HepG2 (cell line): ENCODE data around the gene KANSL1L. TPM values are rescaled to one million over a fixed set of nuclear protein-coding genes. Genes with fewer than 3 reads are reported as not detected.

Experiments
- BATF2 ChIP-seq: sonication (generic); formaldehyde crosslinking; IDR thresholded peaks from 2 replicates; pipeline ENCODE4 v1.8.0; 2022; ENCODE audit warnings: mild to moderate bottlenecking, missing genetic modification reagents, moderate library complexity
- DZIP1 ChIP-seq: sonication (generic); formaldehyde crosslinking; IDR thresholded peaks from 2 replicates; pipeline ENCODE4 v1.5.0; 2020; ENCODE audit warnings: mild to moderate bottlenecking, missing genetic modification reagents
- HOXA3 ChIP-seq: sonication (generic); formaldehyde crosslinking; IDR thresholded peaks from 2 replicates; pipeline ENCODE4 v1.5.0; 2020; ENCODE audit warnings: missing genetic modification reagents
- KDM5A ChIP-seq: fragments of 200-600 bp; sonication (generic); IDR thresholded peaks from 2 replicates; pipeline ENCODE4 v1.7.0; 2018; ENCODE audit warnings: antibody characterized with exemption, mild to moderate bottlenecking, low read length, borderline replicate concordance
- KLF16 ChIP-seq, 2 experiments: sonication (generic) in 1 of 2; formaldehyde crosslinking in 1 of 2; IDR thresholded peaks; 2 replicates each; pipeline versions ENCODE4 v1.6.1 to v1.8.0; 2016 to 2023; ENCODE audit warnings: missing genetic modification reagents in 2 of 2, missing compliant biosample characterization in 1 of 2
- ZNF432 ChIP-seq: sonication (generic); formaldehyde crosslinking; IDR thresholded peaks from 2 replicates; pipeline ENCODE4 v1.5.0; 2020; ENCODE audit warnings: missing genetic modification reagents, mild to moderate bottlenecking, borderline replicate concordance
- ZNF446 ChIP-seq: sonication (generic); formaldehyde crosslinking; IDR thresholded peaks from 2 replicates; pipeline ENCODE4 v1.5.0; 2020; ENCODE audit warnings: mild to moderate bottlenecking, missing genetic modification reagents
- ZNF569 ChIP-seq: sonication (generic); formaldehyde crosslinking; IDR thresholded peaks from 2 replicates; pipeline ENCODE4 v1.5.0; 2020; ENCODE audit warnings: mild to moderate bottlenecking, missing genetic modification reagents, moderate library complexity, borderline replicate concordance
- ZNF737 ChIP-seq: sonication (generic); formaldehyde crosslinking; IDR thresholded peaks from 2 replicates; pipeline ENCODE4 v1.5.0; 2020; ENCODE audit warnings: missing genetic modification reagents, mild to moderate bottlenecking, borderline replicate concordance
- polyA plus RNA-seq, 8 experiments: library from polyadenylated mRNA; depleted of rRNA in 3 of 8; stranded (reverse) in 7 of 8; unstranded in 1 of 8; fragments of >200 nt; fragmentation: Illumina TruSeq in 4 of 8; extraction: Trizol in 4 of 8; gene quantifications; 2 replicates each; pipeline versions ENCODE4 v1.2.1 to v1.2.3, GENCODE V29; 2011 to 2016; ENCODE audit warnings: low read depth in 4 of 8, missing spikeins in 1 of 8, mixed read lengths in 1 of 8; ENCODE audit not compliant: insufficient read depth in 1 of 8
- total RNA-seq, 5 experiments: library from RNA; depleted of rRNA; stranded (reverse); fragments of >200 nt; fragmentation: Illumina TruSeq; extraction: Trizol; gene quantifications; 2 replicates each; pipeline ENCODE4 v1.2.3, GENCODE V29; 2016; ENCODE audit warnings: low read depth in 1 of 5
- TF ChIP-seq, protein P1 (sequence below): IDR thresholded peaks from 2 replicates; pipeline ENCODE4 v1.6.1; 2016; ENCODE audit warnings: missing genetic modification reagents, missing compliant biosample characterization
- TF ChIP-seq, protein P2 (sequence below), 2 experiments: fragments of 450-650 bp in 1 of 2; sonication (generic) in 1 of 2; formaldehyde crosslinking in 1 of 2; IDR thresholded peaks; 2 replicates each; pipeline versions ENCODE4 v1.6.1 to v1.8.0; 2016 to 2022; ENCODE audit warnings: antibody characterized with exemption in 1 of 2, mild to moderate bottlenecking in 1 of 2, missing genetic modification reagents in 1 of 2
- TF ChIP-seq, protein P3 (sequence below): sonication (generic); formaldehyde crosslinking; IDR thresholded peaks from 2 replicates; pipeline ENCODE4 v1.8.0; 2023; ENCODE audit warnings: mild to moderate bottlenecking, missing genetic modification reagents

Gene KANSL1L
- total and polyA plus RNA-seq, 2 of the 13 experiments (the other 11 are each of a cell fraction or from before 2014, with no cell fraction given) = 5.4 to 10.3 TPM

- TF ChIP-seq KLF16 (CRISPR knock-in tag; IDR thresholded peaks at IDR 0.05) (peak in 1 of 2 experiments; percentile 84; a peak in 2 of 4 replicates), ZNF432 (no peak), BATF2 (0 out of 2 replicates have a peak, but pooled peaks have one; percentile 16), HOXA3 (CRISPR knock-in tag) (peak; percentile 87), ZNF737 (no peak), ZNF569 (CRISPR knock-in tag) (no peak), DZIP1 (CRISPR knock-in tag) (no peak), KDM5A (peak; percentile 87), ZNF446 (CRISPR knock-in tag) (no peak)
- TF ChIP-seq, protein P1, sequence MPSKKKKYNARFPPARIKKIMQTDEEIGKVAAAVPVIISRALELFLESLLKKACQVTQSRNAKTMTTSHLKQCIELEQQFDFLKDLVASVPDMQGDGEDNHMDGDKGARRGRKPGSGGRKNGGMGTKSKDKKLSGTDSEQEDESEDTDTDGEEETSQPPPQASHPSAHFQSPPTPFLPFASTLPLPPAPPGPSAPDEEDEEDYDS (CRISPR knock-in tag) = peak; percentile 74
- TF ChIP-seq, protein P2, sequence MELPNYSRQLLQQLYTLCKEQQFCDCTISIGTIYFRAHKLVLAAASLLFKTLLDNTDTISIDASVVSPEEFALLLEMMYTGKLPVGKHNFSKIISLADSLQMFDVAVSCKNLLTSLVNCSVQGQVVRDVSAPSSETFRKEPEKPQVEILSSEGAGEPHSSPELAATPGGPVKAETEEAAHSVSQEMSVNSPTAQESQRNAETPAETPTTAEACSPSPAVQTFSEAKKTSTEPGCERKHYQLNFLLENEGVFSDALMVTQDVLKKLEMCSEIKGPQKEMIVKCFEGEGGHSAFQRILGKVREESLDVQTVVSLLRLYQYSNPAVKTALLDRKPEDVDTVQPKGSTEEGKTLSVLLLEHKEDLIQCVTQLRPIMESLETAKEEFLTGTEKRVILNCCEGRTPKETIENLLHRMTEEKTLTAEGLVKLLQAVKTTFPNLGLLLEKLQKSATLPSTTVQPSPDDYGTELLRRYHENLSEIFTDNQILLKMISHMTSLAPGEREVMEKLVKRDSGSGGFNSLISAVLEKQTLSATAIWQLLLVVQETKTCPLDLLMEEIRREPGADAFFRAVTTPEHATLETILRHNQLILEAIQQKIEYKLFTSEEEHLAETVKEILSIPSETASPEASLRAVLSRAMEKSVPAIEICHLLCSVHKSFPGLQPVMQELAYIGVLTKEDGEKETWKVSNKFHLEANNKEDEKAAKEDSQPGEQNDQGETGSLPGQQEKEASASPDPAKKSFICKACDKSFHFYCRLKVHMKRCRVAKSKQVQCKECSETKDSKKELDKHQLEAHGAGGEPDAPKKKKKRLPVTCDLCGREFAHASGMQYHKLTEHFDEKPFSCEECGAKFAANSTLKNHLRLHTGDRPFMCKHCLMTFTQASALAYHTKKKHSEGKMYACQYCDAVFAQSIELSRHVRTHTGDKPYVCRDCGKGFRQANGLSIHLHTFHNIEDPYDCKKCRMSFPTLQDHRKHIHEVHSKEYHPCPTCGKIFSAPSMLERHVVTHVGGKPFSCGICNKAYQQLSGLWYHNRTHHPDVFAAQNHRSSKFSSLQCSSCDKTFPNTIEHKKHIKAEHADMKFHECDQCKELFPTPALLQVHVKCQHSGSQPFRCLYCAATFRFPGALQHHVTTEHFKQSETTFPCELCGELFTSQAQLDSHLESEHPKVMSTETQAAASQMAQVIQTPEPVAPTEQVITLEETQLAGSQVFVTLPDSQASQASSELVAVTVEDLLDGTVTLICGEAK (IDR thresholded peaks at IDR 0.05) = peak; percentile 85
- TF ChIP-seq, protein P2 (CRISPR knock-in tag; IDR thresholded peaks at IDR 0.05) = peak; percentile 63
- TF ChIP-seq, protein P3, sequence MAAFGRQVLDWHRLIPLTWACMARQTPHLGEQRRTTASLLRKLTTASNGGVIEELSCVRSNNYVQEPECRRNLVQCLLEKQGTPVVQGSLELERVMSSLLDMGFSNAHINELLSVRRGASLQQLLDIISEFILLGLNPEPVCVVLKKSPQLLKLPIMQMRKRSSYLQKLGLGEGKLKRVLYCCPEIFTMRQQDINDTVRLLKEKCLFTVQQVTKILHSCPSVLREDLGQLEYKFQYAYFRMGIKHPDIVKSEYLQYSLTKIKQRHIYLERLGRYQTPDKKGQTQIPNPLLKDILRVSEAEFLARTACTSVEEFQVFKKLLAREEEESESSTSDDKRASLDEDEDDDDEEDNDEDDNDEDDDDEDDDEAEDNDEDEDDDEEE (CRISPR knock-in tag) = no peak
Observed at GRCh38 chr2:210002158-210003157, 168.8 kb downstream of the KANSL1L start, which contains the start of gene RPE (continued).
